OCI-LY1 (cell line): Measurements from ENCODE around the gene RMC1.

Experiments
- CTCF ChIP-seq: fragments of 200-600 bp; sonication (generic), shearing (Covaris generic); IDR thresholded peaks from 2 replicates; pipeline ENCODE4 v1.5.1; 2017; ENCODE audit warnings: mild to moderate bottlenecking, antibody characterized with exemption, low read length, moderate library complexity, mixed read lengths
- EZH2 ChIP-seq: fragments of 200-600 bp; sonication (generic), shearing (Covaris generic); IDR thresholded peaks from 2 replicates; pipeline ENCODE4 v1.8.0; 2017; ENCODE audit warnings: borderline replicate concordance, mixed run types, mild to moderate bottlenecking, antibody characterized with exemption, low read length, moderate library complexity, mixed read lengths

GRCh38 chr18:23459530-23459921, 43.8 kb upstream of the RMC1 start:
- TF ChIP-seq EZH2: no peak
- no peak for TF ChIP-seq CTCF
